ENCODE data around the gene MAP3K9.
"Not testable (repeated sequence)": the region's sequence is repeated elsewhere in the genome, so short reads cannot be mapped to it uniquely, and the experiment has no call there.

MAP3K9 gene

GRCh38 chr14:70713511-70713916 is 95.8 kb downstream of the MAP3K9 start:
- ATAC-seq (no peak), DNase-seq (no peak)
- Mint-ChIP-seq H3K9me3 (no peaks in the 10 kb centered on the region), H3K4me1 (peaks cover 8% of the 10 kb centered on the region), H3K27ac (no peak overlapping the region), H3K27me3 (no peaks in the 10 kb centered on the region), H3K36me3 (ENCODE audit: low read depth) (no peaks in the 10 kb centered on the region), H3K4me3 (no peak overlapping the region)

- DNase-seq: no peak
- no peaks in the 10 kb centered on the region for H3K9me3 Mint-ChIP-seq
- H3K27me3 Mint-ChIP-seq: no peaks in the 10 kb centered on the region
- H3K4me1 Mint-ChIP-seq: peaks cover 8% of the 10 kb centered on the region
- ATAC-seq: no peak
- H3K27ac Mint-ChIP-seq: no peak overlapping the region
- H3K4me3 Mint-ChIP-seq: no peak overlapping the region
- no peaks in the 10 kb centered on the region for H3K36me3 Mint-ChIP-seq (ENCODE audit: low read depth)
Observed at GRCh38 chr14:70713096-70713495, 96.2 kb downstream of the MAP3K9 start.

- Mint-ChIP-seq H3K9me3 (no peaks in the 10 kb centered on the region), H3K4me1 (peaks cover 11% of the 10 kb centered on the region), H3K36me3 (ENCODE audit: low read depth) (no peaks in the 10 kb centered on the region), H3K4me3 (no peak overlapping the region), H3K27me3 (no peaks in the 10 kb centered on the region), H3K27ac (no peak overlapping the region)
- ATAC-seq: no peak
- DNase-seq: no peak
Observed at GRCh38 chr14:70711451-70711850, 97.9 kb downstream of the MAP3K9 start.

GRCh38 chr14:70709726-70710382 is 99.5 kb downstream of the MAP3K9 start:
- Mint-ChIP-seq H3K27ac (no peak overlapping the region), H3K36me3 (ENCODE audit: low read depth) (no peaks in the 10 kb centered on the region), H3K27me3 (no peaks in the 10 kb centered on the region)

GRCh38 chr14:70708717-70709570 is 100.4 kb downstream of the MAP3K9 start:
- Mint-ChIP-seq H3K4me3 (no peak overlapping the region), H3K27ac (no peak overlapping the region), H3K9me3 (no peaks in the 10 kb centered on the region), H3K36me3 (ENCODE audit: low read depth) (no peaks in the 10 kb centered on the region), H3K4me1 (peaks cover 9% of the 10 kb centered on the region), H3K27me3 (no peaks in the 10 kb centered on the region)
- ATAC-seq: no peak
- DNase-seq: no peak

More at GRCh38 chr14:70709726-70710382, 99.5 kb downstream of the MAP3K9 start:
- H3K4me3 Mint-ChIP-seq: no peak overlapping the region
- no peaks in the 10 kb centered on the region for H3K9me3 Mint-ChIP-seq
- ATAC-seq: no peak
- DNase-seq: no peak
- peaks cover 11% of the 10 kb centered on the region for H3K4me1 Mint-ChIP-seq

- no peak overlapping the region for H3K4me3 Mint-ChIP-seq
- peaks cover 4% of the 10 kb centered on the region for H3K4me1 Mint-ChIP-seq
- ATAC-seq (peak; percentile 93), DNase-seq (peak; percentile 11)
- H3K9me3 Mint-ChIP-seq: no peaks in the 10 kb centered on the region
- no peak overlapping the region for H3K27ac Mint-ChIP-seq
- H3K36me3 Mint-ChIP-seq (ENCODE audit: low read depth): no peaks in the 10 kb centered on the region
- no peaks in the 10 kb centered on the region for H3K27me3 Mint-ChIP-seq
Observed at GRCh38 chr14:70707138-70708038, 101.9 kb downstream of the MAP3K9 start.

- peaks cover 4% of the 10 kb centered on the region for H3K4me1 Mint-ChIP-seq
- no peak for ATAC-seq
- H3K27ac Mint-ChIP-seq: no peak overlapping the region
- DNase-seq: no peak
- H3K9me3 Mint-ChIP-seq: no peaks in the 10 kb centered on the region
- no peaks in the 10 kb centered on the region for H3K27me3 Mint-ChIP-seq
- no peak overlapping the region for H3K4me3 Mint-ChIP-seq
- no peaks in the 10 kb centered on the region for H3K36me3 Mint-ChIP-seq (ENCODE audit: low read depth)
Observed at GRCh38 chr14:70706177-70706576, 103.1 kb downstream of the MAP3K9 start.

GRCh38 chr14:70704960-70705359 is 104.4 kb downstream of the MAP3K9 start:
- H3K4me1 Mint-ChIP-seq: peaks cover 4% of the 10 kb centered on the region
- no peak overlapping the region for H3K27ac Mint-ChIP-seq
- ATAC-seq (no peak), DNase-seq (no peak)
- H3K9me3 Mint-ChIP-seq: no peaks in the 10 kb centered on the region
- no peak overlapping the region for H3K4me3 Mint-ChIP-seq
- no peaks in the 10 kb centered on the region for H3K27me3 Mint-ChIP-seq
- no peaks in the 10 kb centered on the region for H3K36me3 Mint-ChIP-seq (ENCODE audit: low read depth)

- H3K27ac Mint-ChIP-seq, H3K27me3 Mint-ChIP-seq: not testable (repeated sequence)
Observed at GRCh38 chr14:70703621-70704168, 105.6 kb downstream of the MAP3K9 start.

GRCh38 chr14:70702161-70702560 is 107.2 kb downstream of the MAP3K9 start:
- DNase-seq (no peak), ATAC-seq (no peak)
- H3K9me3 Mint-ChIP-seq: no peaks in the 10 kb centered on the region
- no peaks in the 10 kb centered on the region for H3K27me3 Mint-ChIP-seq
- no peak overlapping the region for H3K27ac Mint-ChIP-seq
- no peak overlapping the region for H3K4me3 Mint-ChIP-seq
- no peaks in the 10 kb centered on the region for H3K36me3 Mint-ChIP-seq (ENCODE audit: low read depth)
- peaks cover 1% of the 10 kb centered on the region for H3K4me1 Mint-ChIP-seq

More at GRCh38 chr14:70703621-70704168, 105.6 kb downstream of the MAP3K9 start:
- not testable (repeated sequence) for H3K4me1 Mint-ChIP-seq; H3K9me3 Mint-ChIP-seq; DNase-seq; ATAC-seq; H3K4me3 Mint-ChIP-seq; H3K36me3 Mint-ChIP-seq (ENCODE audit: low read depth)

- DNase-seq (no peak), ATAC-seq (no peak)
- Mint-ChIP-seq H3K27ac (no peak overlapping the region), H3K4me3 (no peak overlapping the region), H3K4me1 (no peaks in the 10 kb centered on the region), H3K9me3 (no peaks in the 10 kb centered on the region), H3K27me3 (no peaks in the 10 kb centered on the region), H3K36me3 (ENCODE audit: low read depth) (no peaks in the 10 kb centered on the region)
Observed at GRCh38 chr14:70701610-70702009, 107.7 kb downstream of the MAP3K9 start.

- Mint-ChIP-seq H3K36me3 (ENCODE audit: low read depth) (no peaks in the 10 kb centered on the region), H3K27ac (no peak overlapping the region), H3K4me1 (no peaks in the 10 kb centered on the region), H3K4me3 (no peak overlapping the region), H3K27me3 (no peaks in the 10 kb centered on the region), H3K9me3 (no peaks in the 10 kb centered on the region)
- ATAC-seq: no peak
- DNase-seq: no peak
Observed at GRCh38 chr14:70700955-70701585, 108.2 kb downstream of the MAP3K9 start.

- H3K27ac Mint-ChIP-seq: no peak overlapping the region
- no peak for DNase-seq
- ATAC-seq: no peak
- no peak overlapping the region for H3K4me3 Mint-ChIP-seq
- no peaks in the 10 kb centered on the region for H3K9me3 Mint-ChIP-seq
- H3K27me3 Mint-ChIP-seq: no peaks in the 10 kb centered on the region
- H3K36me3 Mint-ChIP-seq (ENCODE audit: low read depth): no peaks in the 10 kb centered on the region
- no peaks in the 10 kb centered on the region for H3K4me1 Mint-ChIP-seq
Observed at GRCh38 chr14:70699646-70700045, 109.7 kb downstream of the MAP3K9 start.

- H3K4me1 Mint-ChIP-seq: no peaks in the 10 kb centered on the region
- no peak overlapping the region for H3K4me3 Mint-ChIP-seq
- no peaks in the 10 kb centered on the region for H3K27me3 Mint-ChIP-seq
- no peak overlapping the region for H3K27ac Mint-ChIP-seq
- DNase-seq (no peak), ATAC-seq (no peak)
- no peaks in the 10 kb centered on the region for H3K9me3 Mint-ChIP-seq
- no peaks in the 10 kb centered on the region for H3K36me3 Mint-ChIP-seq (ENCODE audit: low read depth)
Observed at GRCh38 chr14:70698288-70698687, 111.0 kb downstream of the MAP3K9 start.
